HTERT RPE-1 (cell line): Measurements from ENCODE around the gene TUBB2A.
"Not testable (repeated sequence)": the region's sequence is repeated elsewhere in the genome, so short reads cannot be mapped to it uniquely, and the experiment has no call there.

Experiments used
- in situ Hi-C: fragments of 300-500 bp; cut with MboI; formaldehyde crosslinking; loops from 4 replicates; pipeline ENCODE4 v1.14.3; 2020; ENCODE audit warnings: low sequenced_read_pairs

The TUBB2A gene

DNA sequence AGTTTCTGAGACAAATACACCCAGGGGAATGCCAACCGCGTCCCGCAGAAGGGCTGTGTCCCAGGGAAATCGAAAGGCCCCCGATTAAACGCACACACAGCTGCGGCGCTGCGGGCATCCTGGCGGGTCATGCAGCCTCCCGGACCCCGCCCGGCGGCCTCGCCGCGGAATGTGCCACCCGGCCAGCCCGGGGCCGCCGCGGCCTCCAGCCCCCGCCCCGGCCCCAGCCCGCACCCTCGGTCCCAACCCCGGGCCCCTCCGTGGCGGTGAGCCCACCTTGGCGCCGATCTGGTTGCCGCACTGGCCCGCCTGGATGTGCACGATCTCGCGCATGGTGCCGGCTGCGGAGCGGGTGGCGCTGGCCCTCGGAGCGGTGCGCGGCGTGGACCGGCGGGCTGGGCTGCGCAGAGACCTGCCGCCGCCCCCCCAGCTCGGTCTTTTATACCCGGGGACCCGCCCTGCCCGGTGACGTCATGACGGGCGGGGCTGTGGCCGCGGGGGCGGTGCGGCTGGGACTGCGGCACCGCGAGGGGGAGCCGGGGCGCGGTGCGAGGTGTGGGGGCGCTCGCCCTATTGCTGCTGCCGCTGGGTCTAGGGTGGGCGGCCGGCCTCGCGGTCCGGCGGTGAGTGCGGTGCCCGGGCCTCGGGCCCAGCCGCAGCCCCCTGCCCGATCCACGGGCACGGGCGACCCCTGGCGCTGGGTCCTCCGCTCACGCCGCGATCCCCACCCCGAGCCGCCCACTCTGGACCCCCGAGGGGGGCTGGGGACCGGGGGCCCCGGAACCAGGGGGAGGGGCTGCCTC lies at the start of gene TUBB2A:
TUBB2A (minus strand) TSS at position 414 of the 803 bp plus-strand sequence; CDS start at position 333, 81 bp downstream.
- in situ Hi-C loops: no loop called here

GRCh38 chr6:3206339-3207015 lies 49.1 kb upstream of the TUBB2A start:
- in situ Hi-C loops: no loop called here

DNA sequence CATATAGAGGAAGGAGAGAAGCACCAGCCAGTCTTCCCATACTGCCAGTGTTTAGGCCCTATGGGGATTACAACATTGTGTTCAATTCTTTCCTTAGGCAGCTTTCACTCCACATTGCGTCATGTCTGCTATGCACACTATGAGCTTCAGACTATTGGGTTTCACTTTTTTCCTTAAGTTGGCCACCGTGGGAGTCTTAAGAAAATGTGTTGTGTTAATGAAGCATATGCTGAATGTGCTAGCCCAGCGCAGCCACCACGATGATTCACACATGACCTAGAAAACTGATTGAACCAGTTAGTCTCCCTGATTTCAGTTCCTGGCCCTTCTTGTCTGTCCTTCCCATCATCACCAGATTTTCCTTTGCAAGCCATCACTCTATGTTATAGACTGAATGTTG lies 48.6 kb upstream of the TUBB2A start:
- in situ Hi-C loops: no loop called here

- in situ Hi-C loops: no loop called here
These were observed 47.6 kb upstream of the TUBB2A start for GRCh38 chr6:3204921-3205320.

GRCh38 chr6:3202999-3203696 lies 45.8 kb upstream of the TUBB2A start:
- in situ Hi-C loops: no loop called here

GRCh38 chr6:3201388-3201787 lies 44.0 kb upstream of the TUBB2A start:
- in situ Hi-C loops: no loop called here

DNA sequence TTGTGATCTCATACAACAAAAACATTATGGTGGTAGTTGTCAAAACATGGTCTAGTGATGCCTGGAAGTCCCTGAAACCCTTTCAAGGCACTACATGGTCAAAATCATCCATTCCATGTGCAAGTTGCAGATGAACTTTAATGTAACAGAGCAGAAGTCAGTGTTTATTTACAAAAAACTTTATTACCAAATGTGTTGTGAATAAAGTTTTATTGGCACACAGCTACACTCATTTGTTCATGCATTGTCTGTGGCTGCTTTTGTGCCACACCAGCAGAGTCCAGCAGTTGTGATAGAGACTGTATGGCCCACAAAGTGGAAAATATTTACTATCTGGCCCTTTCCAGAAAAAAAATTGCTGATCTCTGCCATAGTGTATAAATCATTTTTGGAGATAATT lies 43.3 kb upstream of the TUBB2A start:
- in situ Hi-C loops: no loop called here

DNA sequence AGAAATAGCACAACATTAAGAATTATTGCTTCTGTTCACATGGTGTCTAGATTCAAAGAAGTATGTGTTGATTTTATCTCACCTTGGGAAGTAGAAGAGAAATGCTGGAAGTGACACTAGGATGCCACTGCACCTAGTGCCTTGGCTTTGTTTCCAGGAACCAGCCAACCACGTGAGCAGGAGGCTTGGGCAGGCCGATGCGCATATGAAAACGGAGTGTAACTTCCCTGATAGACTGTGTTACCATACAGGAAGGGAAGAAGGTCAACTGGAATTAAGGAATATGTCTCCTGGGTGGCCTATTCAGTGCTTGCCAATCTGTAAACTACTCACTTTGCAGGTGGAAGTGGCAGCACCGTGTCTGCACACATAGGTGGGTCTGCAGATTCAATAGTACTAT lies 42.0 kb upstream of the TUBB2A start:
- in situ Hi-C loops: no loop called here

- in situ Hi-C loops: not testable (repeated sequence)
These were observed 40.4 kb upstream of the TUBB2A start for GRCh38 chr6:3197734-3198133.

- in situ Hi-C loops: no loop called here
These were observed 39.4 kb upstream of the TUBB2A start for GRCh38 chr6:3196770-3197169.

DNA sequence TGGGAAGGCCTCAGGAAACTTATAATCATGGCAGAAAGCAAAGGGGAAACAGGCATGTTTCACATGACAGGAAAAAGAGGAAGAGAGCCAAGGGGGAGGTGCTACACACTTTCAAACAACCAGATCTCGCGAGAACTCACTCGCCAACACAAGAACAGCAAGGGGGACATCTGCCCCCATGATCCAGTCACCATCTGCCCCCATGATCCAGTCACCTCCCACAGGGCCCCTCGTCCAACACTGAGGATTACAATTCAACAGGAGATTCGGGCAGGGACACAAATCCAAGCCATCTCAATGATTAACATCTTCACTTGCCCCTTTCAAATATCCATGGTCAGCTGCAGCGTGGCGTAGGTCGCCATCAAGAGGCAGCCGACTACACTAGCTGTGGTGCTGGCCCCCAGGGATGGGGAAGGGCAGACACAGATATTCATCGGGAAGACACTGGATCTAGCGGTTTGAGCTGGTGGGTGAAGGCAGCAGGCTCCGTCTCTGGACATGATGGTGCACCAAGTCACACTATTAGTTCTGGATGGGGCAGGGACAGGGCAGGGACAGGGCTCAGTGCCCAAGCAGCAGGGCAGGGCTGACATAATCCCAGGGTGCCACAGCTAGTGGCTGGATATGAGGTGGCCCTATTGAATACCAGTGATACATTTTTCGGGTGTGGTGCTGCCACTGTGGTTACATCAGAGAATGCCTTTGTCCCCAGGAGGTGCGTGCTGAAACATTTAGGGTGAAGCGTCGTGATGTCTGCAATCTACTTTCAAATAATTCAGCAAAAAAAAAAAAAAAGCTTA lies 38.6 kb upstream of the TUBB2A start:
- in situ Hi-C loops: no loop called here

- in situ Hi-C loops: no loop called here
These were observed 38.0 kb upstream of the TUBB2A start for GRCh38 chr6:3195420-3195694.

DNA sequence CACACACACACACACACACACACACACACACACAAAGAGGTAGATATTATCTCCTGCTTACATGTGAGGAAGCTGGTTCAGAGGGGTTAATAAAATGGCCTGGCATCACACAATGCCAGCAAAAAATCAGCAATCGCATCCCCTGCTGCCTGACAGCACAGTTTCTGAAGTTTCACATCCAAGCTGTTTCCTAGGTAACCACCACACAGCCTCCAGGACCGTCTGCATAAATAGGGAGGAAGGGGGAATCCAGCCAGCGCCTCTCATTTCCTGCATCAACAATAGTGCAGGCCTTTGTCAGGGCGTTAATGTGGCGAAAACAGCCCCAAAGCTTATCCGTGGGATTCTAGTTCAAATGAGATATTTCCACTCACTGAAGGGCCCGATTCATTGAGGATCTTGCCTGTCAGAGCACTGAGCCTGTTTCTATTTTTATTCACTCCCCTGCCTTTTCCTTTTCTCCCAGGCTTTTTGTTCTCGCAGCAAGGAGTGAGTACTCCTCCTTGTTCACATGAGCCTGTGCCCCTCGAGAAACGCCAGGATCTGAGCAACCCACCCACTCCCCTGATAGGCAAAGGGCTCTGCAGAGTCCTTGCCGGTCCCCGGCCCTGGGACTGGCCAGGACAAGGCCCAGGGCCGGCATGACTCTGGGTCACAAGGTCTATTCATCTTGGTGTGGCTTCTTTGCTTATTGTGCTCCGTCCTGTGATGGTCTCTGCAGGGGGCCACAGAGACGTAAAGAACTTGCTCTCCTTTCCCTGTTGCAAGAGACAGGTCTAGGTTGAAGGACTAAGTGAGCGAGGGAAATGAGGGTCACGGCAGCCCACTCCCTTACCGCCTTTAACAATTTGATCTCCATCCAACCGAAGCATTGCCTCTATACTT lies 37.4 kb upstream of the TUBB2A start:
- in situ Hi-C loops: no loop called here

DNA sequence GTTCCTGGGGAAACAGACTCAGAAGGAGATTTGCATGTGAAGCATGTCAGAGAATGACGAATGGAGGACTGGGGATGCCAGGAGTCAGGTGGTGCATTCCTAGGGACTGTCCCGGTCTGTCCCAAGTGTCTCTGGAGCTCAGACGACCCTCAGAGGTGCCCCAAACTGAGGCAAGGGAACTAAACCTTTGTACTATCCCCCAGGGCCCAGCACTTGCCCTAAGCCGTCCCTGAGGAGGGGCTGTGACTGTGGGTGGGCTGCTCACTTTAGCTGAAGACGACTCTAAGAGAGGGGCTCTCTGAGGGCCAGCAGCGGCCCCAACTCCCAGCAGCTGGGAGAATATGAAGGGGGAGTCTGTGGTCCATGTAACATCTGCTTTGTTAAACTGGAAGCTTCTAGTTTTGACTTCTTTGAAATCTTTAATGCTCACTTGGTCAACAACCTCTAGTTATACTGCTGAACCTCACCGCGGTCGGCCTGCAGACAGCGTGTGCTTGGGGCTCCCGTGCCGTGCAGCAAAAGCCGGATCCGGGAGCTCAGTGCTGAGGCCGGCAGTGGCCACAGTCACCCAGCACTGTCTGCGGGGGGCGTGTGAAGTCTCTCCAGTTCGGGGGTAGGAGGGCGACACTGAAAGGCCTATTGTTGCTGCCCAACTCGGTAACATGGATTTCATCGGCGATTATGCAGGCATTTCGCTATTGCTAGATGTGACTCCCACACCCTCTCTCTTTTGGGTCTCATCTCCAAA lies 35.9 kb upstream of the TUBB2A start:
- in situ Hi-C loops: no loop called here

DNA sequence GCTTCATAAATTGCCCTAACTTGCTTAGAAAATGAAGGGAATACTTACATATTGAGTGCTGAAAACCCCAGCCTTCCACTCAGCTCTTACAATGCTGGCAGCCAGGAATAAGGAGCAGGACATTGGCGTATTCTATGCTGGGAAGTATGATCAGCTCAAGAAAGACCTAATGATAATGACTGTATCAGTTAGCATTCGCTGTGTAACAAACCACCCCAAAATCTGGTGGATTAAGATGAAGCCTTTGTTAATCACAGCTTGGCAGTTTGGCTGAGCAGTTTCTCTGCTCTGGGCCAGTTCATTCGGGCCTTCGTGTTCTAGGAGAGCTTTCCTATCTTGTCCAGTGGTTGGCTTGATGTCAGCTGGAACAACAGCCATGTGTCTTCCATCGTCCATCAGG lies 33.4 kb upstream of the TUBB2A start:
- in situ Hi-C loops: no loop called here

DNA sequence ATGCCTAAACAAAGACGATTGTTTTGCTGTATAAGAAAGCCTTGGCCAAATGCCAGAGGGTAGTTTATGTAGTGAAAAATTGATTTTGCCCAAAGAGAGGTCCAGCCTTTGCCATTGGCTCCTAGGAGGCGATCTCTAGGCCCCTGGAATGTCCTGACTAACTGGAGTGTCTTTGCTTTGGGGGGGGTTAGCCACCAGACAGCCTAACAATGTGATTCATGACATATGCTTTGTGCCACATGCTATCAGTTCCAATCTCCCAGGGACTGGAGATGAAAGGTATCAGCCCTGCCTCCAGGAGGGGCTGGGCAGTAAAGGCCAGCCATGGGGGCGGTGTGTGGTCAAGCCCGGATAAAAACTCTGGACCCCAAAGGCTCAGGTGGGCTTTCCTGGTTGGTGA lies 32.7 kb upstream of the TUBB2A start:
- in situ Hi-C loops: no loop called here

GRCh38 chr6:3189192-3189591 lies 31.8 kb upstream of the TUBB2A start:
- in situ Hi-C loops: not testable (repeated sequence)

DNA sequence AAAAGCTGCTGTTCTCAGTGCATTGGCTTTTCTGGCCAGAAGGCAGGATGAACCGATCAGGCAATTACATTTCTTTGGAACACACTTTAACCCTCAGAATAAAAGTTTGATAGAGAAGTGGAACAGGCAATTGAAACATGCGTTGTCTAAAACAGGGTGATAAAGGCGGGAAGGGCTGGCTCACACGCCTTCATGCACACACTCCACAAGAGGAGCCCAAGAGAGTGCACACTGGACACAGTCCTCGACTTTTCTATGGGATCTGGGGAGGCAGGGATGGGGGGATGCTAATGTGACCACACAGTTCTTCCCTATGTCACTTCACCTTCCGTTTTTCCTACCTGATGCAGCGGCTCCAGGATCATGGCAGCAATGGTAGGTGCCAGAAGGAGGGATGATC lies 30.9 kb upstream of the TUBB2A start:
- in situ Hi-C loops: no loop called here

- in situ Hi-C loops: no loop called here
These were observed 29.6 kb upstream of the TUBB2A start for GRCh38 chr6:3186974-3187382.

DNA sequence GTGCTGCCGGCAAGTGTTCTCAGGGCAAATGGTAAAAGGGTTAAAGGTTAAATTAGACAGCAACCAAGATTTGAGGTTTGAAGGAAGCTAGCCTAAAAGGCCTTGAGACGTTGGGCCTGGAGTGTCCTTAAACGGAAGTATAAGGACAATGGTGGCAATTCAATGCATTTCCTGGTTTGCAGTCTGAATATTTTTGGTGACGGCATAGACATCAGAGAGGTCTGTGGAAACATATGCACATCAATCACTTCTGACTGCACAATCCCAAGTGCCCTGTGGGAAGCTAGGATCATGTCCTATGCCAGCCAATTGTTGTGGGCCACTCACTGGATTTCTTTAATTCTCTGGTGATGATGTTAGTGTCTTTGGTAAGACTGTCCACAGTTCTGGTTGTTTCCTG lies 25.7 kb upstream of the TUBB2A start:
- in situ Hi-C loops: no loop called here
